NCI-H774 (cell line): ENCODE results near the gene SPDYE4.

Experiments used
- DNase-seq: peaks from one replicate; lab custom pipeline; 2025; lab: John Stamatoyannopoulos, UW

SPDYE4 gene

GRCh38 chr17:8785547-8786413 lies 27.4 kb upstream of the SPDYE4 start:
- no peak for DNase-seq

DNA sequence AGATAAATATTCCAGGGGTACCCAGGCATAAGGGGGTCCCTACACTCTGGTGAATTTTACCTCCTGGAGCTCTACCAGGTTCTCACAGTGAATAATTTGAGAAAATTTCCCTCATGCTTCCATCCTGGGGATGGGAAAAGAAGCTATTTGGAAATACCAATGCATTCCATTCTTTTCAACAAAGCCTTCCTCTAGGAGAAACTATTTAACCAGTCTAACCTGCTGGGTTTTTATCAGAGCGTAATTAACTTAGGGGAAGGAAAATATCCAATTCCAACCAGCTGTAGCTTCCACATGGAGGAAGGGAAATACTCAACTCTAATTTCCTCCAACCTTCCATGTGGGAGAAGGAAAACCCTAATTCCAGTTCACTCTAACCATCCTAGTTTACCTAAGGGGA lies 23.8 kb upstream of the SPDYE4 start:
- DNase-seq, result no peak

- DNase-seq, result no peak
Measured at GRCh38 chr17:8781776-8782175, 23.4 kb upstream of the SPDYE4 start.

- no peak for DNase-seq
Measured at GRCh38 chr17:8776881-8777280, 18.5 kb upstream of the SPDYE4 start.

DNA sequence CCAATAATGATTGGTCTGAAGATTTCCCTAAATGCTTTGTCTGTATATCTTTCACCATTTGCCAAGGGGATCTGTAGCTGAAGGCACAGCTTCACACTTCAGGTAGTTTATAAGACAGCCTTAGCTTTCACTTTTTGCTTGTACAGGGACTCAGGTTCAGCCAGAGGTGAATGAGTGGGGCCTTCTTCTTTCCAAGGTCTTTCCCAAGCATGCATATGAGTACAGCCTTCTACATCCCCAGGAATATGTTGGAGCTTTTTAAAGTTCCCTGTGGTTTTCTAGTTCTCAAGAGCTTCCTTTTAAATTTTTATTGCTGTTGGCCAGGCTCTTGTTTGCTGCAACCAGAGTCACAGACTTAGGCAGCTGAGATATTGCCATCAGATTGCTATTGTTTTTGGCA lies 17.9 kb upstream of the SPDYE4 start:
- DNase-seq, result no peak

DNA sequence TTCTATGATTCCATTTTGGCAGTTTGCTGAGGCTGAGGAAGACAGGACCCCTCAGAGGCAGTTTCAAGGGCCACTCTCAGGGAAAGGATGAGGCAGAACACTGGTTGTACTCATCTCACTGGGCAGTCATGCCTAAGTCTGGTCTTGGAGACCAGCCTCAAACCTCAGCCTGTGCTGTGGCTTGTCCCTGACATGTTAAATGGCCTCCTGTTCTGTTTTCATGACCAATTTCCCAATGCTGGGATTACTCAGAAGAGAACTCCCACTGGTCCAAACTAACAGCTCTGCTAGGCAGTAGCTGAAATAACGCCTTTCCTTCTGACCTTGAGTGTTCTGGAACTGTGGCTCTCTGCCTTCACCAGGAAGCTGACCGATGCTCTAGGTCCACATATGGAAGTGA lies 8.4 kb upstream of the SPDYE4 start:
- no peak for DNase-seq

DNA sequence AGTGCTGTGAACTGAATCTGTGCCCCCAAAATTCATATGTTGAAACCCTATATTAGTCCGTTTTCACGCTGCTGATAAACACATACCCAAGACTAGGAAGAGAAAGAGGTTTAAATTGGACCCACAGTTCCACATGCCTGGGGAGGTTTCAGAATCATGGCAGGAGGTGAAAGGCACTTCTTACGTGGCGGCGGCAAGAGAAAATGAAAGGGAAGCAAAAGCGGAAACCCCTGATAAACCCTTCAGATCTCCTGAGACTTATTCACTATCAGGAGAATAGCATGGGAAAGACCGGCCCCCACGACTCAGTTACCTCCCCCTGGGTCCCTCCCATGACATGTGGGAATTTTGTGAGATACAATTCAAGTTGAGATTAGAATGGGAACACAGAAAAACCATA lies 3.7 kb upstream of the SPDYE4 start:
- DNase-seq, result no peak

GRCh38 chr17:8757189-8757588 lies 1.2 kb downstream of the SPDYE4 start:
- no peak for DNase-seq

- DNase-seq, result no peak
Measured at GRCh38 chr17:8755590-8756255, 2.6 kb downstream of the SPDYE4 start.

DNA sequence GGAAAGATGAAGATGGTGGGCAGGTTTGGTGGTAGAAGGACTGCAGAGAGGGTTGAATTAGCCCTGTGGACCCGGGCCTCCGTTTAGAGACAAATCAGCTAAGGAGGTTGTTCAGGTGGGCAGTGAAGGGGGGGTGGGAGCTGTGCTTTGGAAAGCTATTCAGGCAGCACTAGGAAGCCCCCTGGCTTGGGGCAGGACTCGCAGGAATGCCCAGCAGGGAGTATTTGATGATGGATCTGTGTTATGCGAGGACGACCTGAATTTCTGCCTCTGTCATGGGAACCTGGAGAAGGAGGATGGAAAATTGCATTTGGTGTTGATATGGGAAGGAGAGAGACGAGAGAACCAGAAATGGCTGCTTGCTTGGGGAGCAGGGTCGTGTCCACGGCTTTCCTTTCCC lies 3.5 kb downstream of the SPDYE4 start:
- DNase-seq, result no peak

GRCh38 chr17:8753976-8754440 lies 4.3 kb downstream of the SPDYE4 start:
- no peak for DNase-seq

DNA sequence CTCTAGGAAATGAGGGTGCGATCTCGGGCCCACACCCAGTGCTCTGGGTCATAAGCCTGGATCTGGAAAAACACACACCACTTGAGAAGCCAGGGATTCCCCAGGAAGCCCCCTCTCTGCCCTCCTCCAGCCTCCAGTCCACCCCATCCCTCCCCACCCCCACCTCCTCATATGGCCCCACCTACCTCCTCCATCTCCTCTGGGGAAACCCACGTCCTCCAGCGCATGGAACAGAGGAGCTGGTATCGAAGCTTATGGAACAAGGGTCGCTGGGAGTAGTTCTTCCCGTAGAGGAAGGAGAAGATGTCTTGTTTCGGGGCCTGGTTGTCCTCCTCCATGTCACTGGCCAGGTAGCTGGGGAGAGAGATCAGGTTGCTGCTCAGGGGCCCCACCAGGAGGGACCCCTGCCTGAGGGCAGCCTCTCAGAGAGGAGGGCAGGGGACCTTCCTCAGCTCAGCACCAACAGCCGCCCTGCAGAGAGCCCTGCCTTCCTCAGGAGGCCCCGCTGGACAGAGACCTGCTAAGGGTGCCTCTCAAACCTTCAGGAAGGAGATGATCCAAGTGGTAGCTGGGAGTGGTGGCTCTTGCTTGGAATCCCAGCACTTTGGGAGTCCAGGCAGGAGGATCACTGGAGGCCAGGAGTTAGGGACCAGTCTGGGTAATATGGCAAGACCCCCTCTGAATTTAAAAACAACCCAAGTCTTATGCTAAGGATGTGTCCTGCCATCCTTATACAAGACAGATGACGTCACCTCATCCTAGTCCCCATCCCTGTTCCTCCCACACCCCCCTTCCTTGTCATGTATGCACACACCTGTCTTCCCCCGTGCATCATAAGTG lies 5.0 kb downstream of the SPDYE4 start:
- no peak for DNase-seq

DNA sequence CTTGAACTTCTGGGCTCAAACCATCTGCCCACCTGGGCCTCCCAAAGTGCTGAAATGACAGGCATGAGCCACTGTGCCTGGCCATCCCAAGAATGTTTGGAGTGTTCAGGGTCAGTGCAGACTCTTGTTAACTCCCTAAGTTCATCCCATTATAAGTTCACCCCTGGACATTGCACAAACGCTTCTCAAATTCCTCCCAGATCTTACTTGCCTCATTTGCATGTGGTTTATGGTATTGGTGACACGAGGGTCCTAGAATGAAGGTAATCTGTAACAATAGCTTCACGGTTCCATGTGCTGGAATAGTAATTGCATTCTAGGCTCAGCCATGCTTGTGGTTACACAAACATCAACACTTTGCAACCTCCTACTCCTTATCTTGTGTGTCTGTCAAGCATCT lies 8.7 kb downstream of the SPDYE4 start:
- no peak for DNase-seq

GRCh38 chr17:8747742-8748141 lies 10.6 kb downstream of the SPDYE4 start:
- DNase-seq, result no peak

GRCh38 chr17:8746501-8747236 lies 11.7 kb downstream of the SPDYE4 start:
- no peak for DNase-seq

GRCh38 chr17:8745586-8746500 lies 12.5 kb downstream of the SPDYE4 start:
- peak; percentile 19 for DNase-seq

DNA sequence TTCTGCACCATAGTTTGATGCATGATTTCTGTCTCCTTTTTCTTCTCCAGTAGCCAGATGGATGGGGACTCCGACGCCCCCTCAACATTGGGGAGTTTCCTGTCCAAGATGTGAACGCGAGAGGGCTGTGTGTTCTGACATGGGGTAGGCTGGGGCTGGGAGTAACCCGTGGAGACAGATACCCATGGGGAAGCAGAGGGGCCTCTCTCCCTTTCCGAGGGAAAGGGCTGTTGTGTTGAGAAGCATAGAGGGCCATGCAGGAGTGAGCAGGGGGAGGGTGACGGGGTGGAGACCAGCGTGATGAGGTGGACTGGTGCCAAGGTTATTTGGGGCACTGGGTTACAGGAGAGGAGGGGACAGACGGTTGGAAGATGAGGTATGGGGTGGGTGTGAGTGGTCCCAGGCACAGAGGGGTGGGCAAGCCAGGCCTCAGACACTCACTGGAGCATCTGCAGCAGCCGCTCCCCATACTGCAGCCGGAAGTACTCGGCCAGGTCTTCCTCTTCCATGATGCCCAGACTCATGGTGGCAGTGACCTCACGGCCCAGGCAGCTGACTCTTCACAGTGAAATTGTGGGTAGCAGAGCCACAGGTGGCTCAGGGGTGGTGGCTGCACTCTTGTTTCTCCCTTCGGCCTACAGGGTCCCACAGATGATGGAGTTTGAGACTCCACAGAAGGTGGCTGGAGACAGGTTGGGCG lies 14.1 kb downstream of the SPDYE4 start:
- DNase-seq, result no peak

DNA sequence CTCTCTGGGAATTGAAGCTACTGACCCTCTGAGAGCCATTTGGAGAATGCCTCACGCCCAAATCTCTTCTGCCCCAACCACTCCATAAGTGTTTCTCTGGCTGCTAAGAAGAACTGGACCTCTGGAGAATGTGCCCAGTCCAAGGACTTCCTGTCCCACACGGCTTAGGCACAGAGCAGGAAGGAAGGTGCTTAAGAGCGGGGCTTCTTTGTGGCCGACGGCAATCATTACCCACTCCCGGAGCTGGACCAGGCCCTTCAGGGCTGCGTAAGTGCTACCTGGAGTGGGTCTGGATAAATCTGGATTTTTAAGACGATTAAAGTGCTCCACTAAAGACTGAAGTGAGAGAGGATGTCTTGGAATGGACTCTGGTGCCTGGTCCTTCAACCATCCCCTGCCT lies 15.5 kb downstream of the SPDYE4 start:
- no peak for DNase-seq

GRCh38 chr17:8742274-8742673 lies 16.1 kb downstream of the SPDYE4 start:
- DNase-seq, result no peak

GRCh38 chr17:8741771-8742170 lies 16.6 kb downstream of the SPDYE4 start:
- no peak for DNase-seq
